ENCODE results near the gene ATP6V1G3.
"Not testable (repeated sequence)": the region's sequence is repeated elsewhere in the genome, so short reads cannot be mapped to it uniquely, and the experiment has no call there.

ATP6V1G3 gene

GRCh38 chr1:198540580-198540979, at the start of gene ATP6V1G3:
Gene ATP6V1G3, minus strand, starts transcription at chr1:198540680. Its CDS starts 30 bp downstream, at chr1:198540650.
- no peak for DNase-seq

GRCh38 chr1:198588845-198589244, 48.4 kb upstream of the ATP6V1G3 start:
- no peak for DNase-seq

GRCh38 chr1:198584163-198584562, 43.7 kb upstream of the ATP6V1G3 start:
- DNase-seq: no peak

GRCh38 chr1:198583209-198583802, 42.8 kb upstream of the ATP6V1G3 start:
- not testable (repeated sequence) for DNase-seq

- DNase-seq: no peak
Observed at GRCh38 chr1:198577444-198577843, 37.0 kb upstream of the ATP6V1G3 start.

GRCh38 chr1:198575798-198576641, 35.5 kb upstream of the ATP6V1G3 start:
- no peak for DNase-seq

- no peak for DNase-seq
Observed at GRCh38 chr1:198575292-198575691, 34.8 kb upstream of the ATP6V1G3 start.

GRCh38 chr1:198574325-198574724, 33.8 kb upstream of the ATP6V1G3 start:
- DNase-seq: no peak

GRCh38 chr1:198564716-198565115, 24.2 kb upstream of the ATP6V1G3 start:
- no peak for DNase-seq

GRCh38 chr1:198564157-198564556, 23.7 kb upstream of the ATP6V1G3 start:
- no peak for DNase-seq

- DNase-seq: no peak
Observed at GRCh38 chr1:198563583-198563982, 23.1 kb upstream of the ATP6V1G3 start.

- no peak for DNase-seq
Observed at GRCh38 chr1:198560161-198560560, 19.7 kb upstream of the ATP6V1G3 start.

- DNase-seq: no peak
Observed at GRCh38 chr1:198559362-198559761, 18.9 kb upstream of the ATP6V1G3 start.

GRCh38 chr1:198558402-198558801, 17.9 kb upstream of the ATP6V1G3 start:
- no peak for DNase-seq

GRCh38 chr1:198556971-198557370, 16.5 kb upstream of the ATP6V1G3 start:
- DNase-seq: peak; percentile 44

GRCh38 chr1:198552668-198553416, 12.4 kb upstream of the ATP6V1G3 start:
- DNase-seq: no peak

GRCh38 chr1:198550941-198551524, 10.6 kb upstream of the ATP6V1G3 start:
- DNase-seq: no peak

GRCh38 chr1:198549866-198550265, 9.4 kb upstream of the ATP6V1G3 start:
- no peak for DNase-seq

GRCh38 chr1:198548890-198549289, 8.4 kb upstream of the ATP6V1G3 start:
- no peak for DNase-seq

GRCh38 chr1:198545156-198545555, 4.7 kb upstream of the ATP6V1G3 start:
- DNase-seq: no peak

- DNase-seq: no peak
Observed at GRCh38 chr1:198544265-198544664, 3.8 kb upstream of the ATP6V1G3 start.

GRCh38 chr1:198543670-198544260, 3.3 kb upstream of the ATP6V1G3 start:
- DNase-seq: no peak

GRCh38 chr1:198542632-198543031, 2.2 kb upstream of the ATP6V1G3 start:
- DNase-seq: no peak

All from activated effector memory CD4-positive, alpha-beta T cell treated with Interleukin-2 at 50 U/mL for 16 hours (primary cell).